K562 (cell line): ENCODE results near the gene ELMO1. TPM values are rescaled to one million over a fixed set of nuclear protein-coding genes. Genes with fewer than 3 reads are reported as not detected.

Experiments
- ATAC-seq: fragments of 200-7000 bp; cut with Tn5 transposase; 3 replicates; pipeline ENCODE4 v1.9.1; 2020; ENCODE audit warnings: moderate library complexity
- BruUV-seq: library from RNA; stranded (reverse); fragments of 400-500 nt; replicated peaks from 2 replicates; lab custom pipeline; 2021; lab: Mats Ljungman, UMichigan
- CTCF ChIA-PET: fragments of 300-600 bp; formaldehyde crosslinking; extraction: SDS; loops from one replicate; lab custom pipeline; 2021; ENCODE audit warnings: low intra/inter-chr PET ratio; lab: Yijun Ruan, JAX
- POLR2A ChIA-PET: fragments of 300-600, 350-650 bp; sonication (Branson Sonifier 250); formaldehyde crosslinking; extraction: SDS; loops from one replicate; lab custom pipeline; 2021; ENCODE audit warnings: antibody characterized with exemption, inconsistent platforms; lab: Yijun Ruan, JAX
- DNase-seq, 4 experiments: peaks; one replicate each; pipeline versions ENCODE4 v3.0.0 to v3.0.0-alpha.2; 2011 to 2018; ENCODE audit warnings: low spot score in 3 of 4, mixed read lengths in 3 of 4; ENCODE audit errors: extremely low read depth in 1 of 4
- FAIRE-seq: peaks from 2 replicates; lab custom pipeline; 2011; peaks lifted over from hg19 to GRCh38; lab: Jason Lieb, UNC
- H2AFZ ChIP-seq: 2 replicates; pipeline ENCODE4 v1.6.0; 2011; ENCODE audit warnings: low read depth, low read length, control low read depth, inconsistent platforms
- H3K27ac ChIP-seq: fragments of 200-600 bp; 3 replicates; pipeline ENCODE4 v1.8.0; 2011; ENCODE audit warnings: low read depth, mild to moderate bottlenecking, control low read depth, inconsistent platforms, low read length, moderate library complexity, mixed read lengths; ENCODE audit errors: extremely low read depth
- H3K27me3 ChIP-seq, 2 experiments: fragments of 300-600 bp in 1 of 2; 2 replicates in 1 of 2; 3 replicates in 1 of 2; pipeline versions ENCODE4 v1.6.0 to v1.8.0; 2011; ENCODE audit warnings: inconsistent platforms in 2 of 2, low read length in 2 of 2, mild to moderate bottlenecking in 1 of 2, mixed read lengths in 1 of 2, moderate library complexity in 1 of 2; ENCODE audit not compliant: control insufficient read depth in 2 of 2, insufficient read depth in 2 of 2
- H3K36me3 ChIP-seq: fragments of 300-600 bp; 3 replicates; pipeline ENCODE4 v1.8.0; 2011; ENCODE audit warnings: mild to moderate bottlenecking, low read length, inconsistent platforms; ENCODE audit not compliant: control insufficient read depth, insufficient read depth
- H3K4me1 ChIP-seq, 2 experiments: fragments of 200-600 bp in 1 of 2; replicated peaks in 1 of 2; 2 replicates in 1 of 2; 3 replicates in 1 of 2; pipeline versions ENCODE4 v1.5.1 to v1.8.0; 2011; ENCODE audit warnings: inconsistent platforms in 2 of 2, low read length in 2 of 2, mild to moderate bottlenecking in 1 of 2, mixed read lengths in 1 of 2, moderate library complexity in 1 of 2; ENCODE audit not compliant: control insufficient read depth in 2 of 2, insufficient read depth in 2 of 2
- H3K4me2 ChIP-seq: 2 replicates; pipeline ENCODE4 v1.6.1; 2011; ENCODE audit warnings: low read length, control low read depth, inconsistent platforms, mixed read lengths; ENCODE audit not compliant: insufficient read depth
- H3K4me3 ChIP-seq: fragments of 200-600 bp; sonication (generic), shearing (Covaris generic); 2 replicates; pipeline ENCODE4 v1.5.1; 2016; ENCODE audit warnings: control low read depth, inconsistent platforms
- H3K79me2 ChIP-seq: fragments of 200-600 bp; 3 replicates; pipeline ENCODE4 v1.8.0; 2011; ENCODE audit warnings: low read length, inconsistent platforms; ENCODE audit not compliant: control insufficient read depth, insufficient read depth
- H3K9ac ChIP-seq, 2 experiments: 2 replicates each; pipeline versions ENCODE4 v1.6.0 to v1.6.1; 2011; ENCODE audit warnings: low read depth in 2 of 2, low read length in 2 of 2, control low read depth in 1 of 2, inconsistent platforms in 1 of 2, mild to moderate bottlenecking in 1 of 2, mixed read lengths in 1 of 2; ENCODE audit not compliant: insufficient read depth in 1 of 2
- H3K9me1 ChIP-seq: one replicate; pipeline ENCODE4 v1.6.0; 2011; ENCODE audit warnings: inconsistent platforms, mild to moderate bottlenecking, low read length, moderate library complexity; ENCODE audit not compliant: control insufficient read depth, insufficient read depth
- H3K9me3 ChIP-seq: replicated peaks from 2 replicates; pipeline ENCODE4 v1.5.1; 2011; ENCODE audit warnings: low read depth, low read length, inconsistent platforms; ENCODE audit not compliant: control insufficient read depth, insufficient read depth
- H4K20me1 ChIP-seq: replicated peaks from 2 replicates; pipeline ENCODE4 v1.6.1; 2011; ENCODE audit warnings: low read length, inconsistent platforms, mixed read lengths; ENCODE audit not compliant: control insufficient read depth, insufficient read depth
- ARID2 ChIP-seq: fragments of 450-650 bp; IDR thresholded peaks from 2 replicates; pipeline ENCODE4 v1.6.1; 2017; ENCODE audit warnings: antibody characterized with exemption, mild to moderate bottlenecking
- BRD9 ChIP-seq: fragments of 450-650 bp; IDR thresholded peaks from 2 replicates; pipeline ENCODE4 v1.6.1; 2018; ENCODE audit warnings: low read depth; ENCODE audit not compliant: partially characterized antibody
- CREM ChIP-seq: IDR thresholded peaks from 2 replicates; pipeline ENCODE4 v1.6.1; 2014; ENCODE audit warnings: antibody characterized with exemption, low read depth
- ILK ChIP-seq: fragments of 450-650 bp; IDR thresholded peaks from 2 replicates; pipeline ENCODE4 v1.6.1; 2016; ENCODE audit warnings: missing genetic modification characterization, low read depth, mild to moderate bottlenecking, missing compliant biosample characterization, moderate library complexity, borderline replicate concordance
- JUND ChIP-seq, 2 experiments: IDR thresholded peaks; 2 replicates in 1 of 2; 3 replicates in 1 of 2; pipeline ENCODE4 v1.6.1; 2011; ENCODE audit warnings: borderline replicate concordance in 2 of 2, low read depth in 2 of 2, low read length in 2 of 2, improper control_type of control experiment in 1 of 2, missing biosample characterization in 1 of 2, missing genetic modification characterization in 1 of 2, missing genetic modification reagents in 1 of 2
- NFYB ChIP-seq: IDR thresholded peaks from 2 replicates; pipeline ENCODE4 v1.6.1; 2011; ENCODE audit warnings: mild to moderate bottlenecking, moderate library complexity; ENCODE audit not compliant: insufficient read length; ENCODE audit errors: extremely low read depth
- PRMT5 ChIP-seq: sonication (generic); formaldehyde crosslinking; IDR thresholded peaks from 2 replicates; pipeline ENCODE4 v1.5.0; 2020; ENCODE audit warnings: missing genetic modification reagents
- SRSF1 ChIP-seq: fragments of 200-400 bp; formaldehyde crosslinking; IDR thresholded peaks from 2 replicates; pipeline ENCODE4 v1.6.1; 2017; ENCODE audit warnings: mild to moderate bottlenecking, low read depth, low read length, moderate library complexity
- ZHX1 ChIP-seq: fragments of 150-350 bp; conservative IDR thresholded peaks from 2 replicates; pipeline ENCODE4 v1.6.1; 2014; ENCODE audit warnings: low read length
- ZNF511 ChIP-seq: sonication (generic); formaldehyde crosslinking; IDR thresholded peaks from 2 replicates; pipeline ENCODE4 v1.8.0; 2022; ENCODE audit warnings: mild to moderate bottlenecking, missing genetic modification reagents
- ZNF583 ChIP-seq: fragments of 250-450 bp; sonication (Bioruptor Pico); IDR thresholded peaks from 2 replicates; pipeline ENCODE4 v1.4.0; 2020
- ZNF778 ChIP-seq: fragments of 450-650 bp; formaldehyde crosslinking; IDR thresholded peaks from 2 replicates; pipeline ENCODE4 v1.4.0; 2020; ENCODE audit warnings: mild to moderate bottlenecking, moderate library complexity
- WGBS: fragments of 100-300 bp; shearing (Covaris generic); methylation state at CpG from one replicate; pipeline ENCODE4 v1.1.6; 2016; ENCODE audit warnings: low coverage, mixed read lengths; ENCODE audit not compliant: insufficient coverage; ENCODE audit errors: missing lambda C conversion rate; 5-methylcytosine and 5-hydroxymethylcytosine counted together
- in situ Hi-C: fragments of 300-500 bp; cut with MboI; formaldehyde crosslinking; loops from 4 replicates; pipeline ENCODE4 v1.15.0; 2018; ENCODE audit warnings: inconsistent platforms, mixed read lengths
- intact Hi-C: fragments of 100-400 bp; cut with micrococcal nuclease; formaldehyde crosslinking; loops from 2 replicates; pipeline ENCODE4 v1.14.2; 2022
- polyA plus RNA-seq, 8 experiments: library from polyadenylated mRNA; depleted of rRNA in 4 of 8; stranded (reverse) in 5 of 8; unstranded in 3 of 8; fragments of >200 nt; fragmentation: Nextera tagmentation in 2 of 8; fragmentation: Illumina TruSeq in 1 of 8; extraction: Ambion mirVana in 2 of 8; extraction: Trizol in 1 of 8; gene quantifications; 2 replicates each; pipeline versions ENCODE4 v1.2.1 to v1.2.3, GENCODE V29; 2011 to 2014; ENCODE audit warnings: inconsistent platforms in 1 of 8, missing spikeins in 1 of 8
- total RNA-seq, 7 experiments: library from RNA; depleted of rRNA in 6 of 7; stranded (reverse); fragments of >200 nt in 6 of 7; fragmentation: Illumina TruSeq in 2 of 7; extraction: Trizol in 2 of 7; gene quantifications; 2 replicates each; pipeline versions ENCODE4 v1.2.1 to v1.2.3, GENCODE V29; 2011 to 2021; ENCODE audit warnings: low replicate concordance in 1 of 7

ELMO1 gene
- total and polyA plus RNA-seq, 9 of the 15 experiments (the other 6 are each of a cell fraction or from before 2014, with no cell fraction given) = 0.36 to 7.2 (median 3.6) TPM

GRCh38 chr7:37349979-37350590 is 98.6 kb downstream of the ELMO1 start:
- H3K36me3 ChIP-seq = no peaks in the 10 kb centered on the region
- no peak for ATAC-seq
- CTCF ChIA-PET = no interaction called here
- H3K27me3 ChIP-seq = no peaks in the 10 kb centered on the region
- no TSS peak for BruUV-seq
- H3K4me1 ChIP-seq = peaks cover 0 to 14% of the 10 kb centered on the region in 2 experiments; a peak in 3 of 5 replicates
- 0 out of 2 replicates have a peak, but pooled peaks cover 1% of the 10 kb centered on the region for H3K9me3 ChIP-seq
- H3K27ac ChIP-seq = no peak overlapping the region
- no peak overlapping the region for H3K4me3 ChIP-seq
- H3K9ac ChIP-seq = no peak overlapping the region
- no peak overlapping the region for H3K4me2 ChIP-seq
- DNase-seq = no peak
- H2AFZ ChIP-seq = no peak overlapping the region
- intact Hi-C loops = loop anchor here (5.0 kb wide), 1 partner anchor 68 kb away; no protein-coding TSS in a partner anchor
- POLR2A ChIA-PET = no interaction called here
- in situ Hi-C loops = no loop called here
- no peaks in the 10 kb centered on the region for H3K79me2 ChIP-seq
- no peaks in the 10 kb centered on the region for H3K9me1 ChIP-seq
- no peak for TF ChIP-seq NFYB
- TF ChIP-seq, all 486 proteins: peak for 0
- FAIRE-seq = no peak
- no peaks in the 10 kb centered on the region for H4K20me1 ChIP-seq
- WGBS = 36% methylated on average over 8 of the region's 8 CpGs

GRCh38 chr7:37348982-37349381 is 99.7 kb downstream of the ELMO1 start:
- Histone ChIP-seq H2AFZ (no peak overlapping the region), H3K9me1 (no peaks in the 10 kb centered on the region), H3K9ac (no peak overlapping the region), H3K4me3 (no peak overlapping the region), H3K4me2 (no peak overlapping the region), H3K27me3 (no peaks in the 10 kb centered on the region), H3K9me3 (0 out of 2 replicates have a peak, but pooled peaks cover 1% of the 10 kb centered on the region), H3K4me1 (peaks cover 0 to 9% of the 10 kb centered on the region in 2 experiments; a peak in 3 of 5 replicates), H3K79me2 (no peaks in the 10 kb centered on the region), H3K27ac (no peak overlapping the region), H3K36me3 (no peaks in the 10 kb centered on the region), H4K20me1 (no peaks in the 10 kb centered on the region)
- ATAC-seq = no peak
- intact Hi-C loops (no loop called here), in situ Hi-C loops (no loop called here)
- no peak for DNase-seq
- BruUV-seq = no TSS peak
- no peak for FAIRE-seq
- ChIA-PET CTCF (no interaction called here), POLR2A (interaction anchor here (1.0 to 1.1 kb wide), 2 partner anchors 14 to 15 kb away, joined by 3 to 4 read pairs; no protein-coding TSS in a partner anchor)
- WGBS = 23% methylated on average over 4 of the region's 4 CpGs
- TF ChIP-seq ZNF778 (CRISPR knock-in tag) = no peak
- TF ChIP-seq ARID2 = no peak
- no peak for TF ChIP-seq CREM
- no peak for TF ChIP-seq BRD9
- no peak for TF ChIP-seq SRSF1
- TF ChIP-seq PRMT5 (CRISPR knock-in tag) = no peak
- TF ChIP-seq ZNF583 = no peak
- no peak for TF ChIP-seq JUND (IDR thresholded peaks at IDR 0.05; ENCODE audit: borderline replicate concordance, low read depth, low read length)
- no peak for TF ChIP-seq JUND (tag; IDR thresholded peaks at IDR 0.05; ENCODE audit: borderline replicate concordance, low read depth, low read length)
- no peak for TF ChIP-seq ILK (tag)
- TF ChIP-seq ZHX1 = no peak
- no peak for TF ChIP-seq ZNF511 (CRISPR knock-in tag)
